SK-N-MC (cell line): ENCODE data around the gene TPPP3.

Experiments
- DNase-seq: peaks from one replicate; pipeline ENCODE4 v3.0.0-alpha.2; 2011; ENCODE audit warnings: low read depth, low spot score
- H3K27ac ChIP-seq: fragments of 200-600 bp; sonication (generic); 2 replicates; pipeline ENCODE4 v1.5.1; 2016; ENCODE audit warnings: mixed run types
- H3K36me3 ChIP-seq: fragments of 200-600 bp; sonication (generic); 2 replicates; pipeline ENCODE4 v1.6.1; 2017; ENCODE audit warnings: antibody characterized with exemption, low read length, mixed read lengths; ENCODE audit not compliant: insufficient read depth
- H3K4me3 ChIP-seq: fragments of 200-600 bp; sonication (generic); 2 replicates; pipeline ENCODE4 v1.5.1; 2016
- H3K9ac ChIP-seq: fragments of 200-600 bp; sonication (generic); 2 replicates; pipeline ENCODE4 v1.8.0; 2017; ENCODE audit warnings: mixed run types, mixed read lengths; ENCODE audit not compliant: insufficient read length
- H3K9me3 ChIP-seq: fragments of 200-600 bp; sonication (generic); 2 replicates; pipeline ENCODE4 v1.6.1; 2017; ENCODE audit warnings: low read depth, mild to moderate bottlenecking, antibody characterized with exemption, low read length, moderate library complexity, mixed read lengths
- EZH2 ChIP-seq: fragments of 200-600 bp; sonication (generic); IDR thresholded peaks from one replicate; pipeline ENCODE4 v1.6.1; 2017; ENCODE audit warnings: antibody characterized with exemption
- FOXP2 ChIP-seq: optimal IDR thresholded peaks from 2 replicates; pipeline ENCODE3; 2011; ENCODE audit warnings: mild to moderate bottlenecking, moderate library complexity; ENCODE audit not compliant: insufficient read depth; ENCODE audit errors: extremely low read length, control extremely low read depth
- POLR2AphosphoS5 ChIP-seq: IDR thresholded peaks from 2 replicates; pipeline ENCODE4 v1.6.1; 2012; ENCODE audit warnings: mild to moderate bottlenecking, low read depth, low read length, borderline replicate concordance

Gene TPPP3

DNA sequence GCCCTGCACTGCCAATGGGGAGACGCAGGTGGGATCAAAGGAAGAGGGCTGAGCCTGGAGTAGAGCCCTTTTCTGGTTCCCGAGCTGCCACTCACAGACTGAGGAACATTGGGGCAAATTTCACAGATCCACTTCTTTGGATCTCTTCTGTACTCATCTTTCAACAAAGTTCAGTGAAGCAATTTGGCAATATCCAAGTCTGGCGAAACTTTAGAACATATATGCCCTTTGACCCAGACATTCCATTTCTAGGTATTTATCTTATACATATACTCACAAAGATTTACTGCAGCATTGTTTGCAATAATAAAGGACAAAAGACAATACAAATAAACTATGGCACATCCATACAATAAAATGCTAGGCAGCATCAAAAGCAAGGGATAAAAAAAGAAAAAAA lies 18.0 kb upstream of the TPPP3 start:
- TF ChIP-seq POLR2AphosphoS5 = no peak
- no peak overlapping the region for H3K9ac ChIP-seq
- H3K9me3 ChIP-seq = no peaks in the 10 kb centered on the region
- no peak overlapping the region for H3K4me3 ChIP-seq
- H3K27ac ChIP-seq = no peak overlapping the region
- no peak for DNase-seq
- H3K36me3 ChIP-seq = no peaks in the 10 kb centered on the region

DNA sequence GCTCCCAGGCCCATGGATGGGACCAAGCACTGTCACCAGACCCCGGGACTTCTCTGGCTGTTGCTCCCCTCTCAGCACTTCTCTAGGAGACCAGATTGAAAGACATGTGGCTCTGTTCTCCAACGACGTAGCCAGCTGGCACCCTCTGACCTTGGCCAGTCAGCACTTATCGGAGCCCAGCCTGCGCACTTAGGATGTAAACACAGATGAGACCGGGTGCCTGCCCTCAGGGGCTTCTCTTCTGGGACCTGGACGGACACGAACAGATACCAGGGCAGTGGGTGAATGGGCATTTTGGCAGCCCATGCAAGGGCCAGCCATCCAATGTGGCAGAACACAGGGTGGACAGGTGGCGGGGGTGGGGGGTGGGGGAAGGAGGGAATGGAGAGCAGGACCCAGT lies 16.3 kb upstream of the TPPP3 start:
- TF ChIP-seq FOXP2 = no peak
- no peak for TF ChIP-seq EZH2
- no peak for TF ChIP-seq POLR2AphosphoS5
- Histone ChIP-seq H3K9me3 (no peaks in the 10 kb centered on the region), H3K27ac (no peak overlapping the region), H3K9ac (no peak overlapping the region), H3K36me3 (no peaks in the 10 kb centered on the region), H3K4me3 (no peak overlapping the region)
- no peak for DNase-seq

DNA sequence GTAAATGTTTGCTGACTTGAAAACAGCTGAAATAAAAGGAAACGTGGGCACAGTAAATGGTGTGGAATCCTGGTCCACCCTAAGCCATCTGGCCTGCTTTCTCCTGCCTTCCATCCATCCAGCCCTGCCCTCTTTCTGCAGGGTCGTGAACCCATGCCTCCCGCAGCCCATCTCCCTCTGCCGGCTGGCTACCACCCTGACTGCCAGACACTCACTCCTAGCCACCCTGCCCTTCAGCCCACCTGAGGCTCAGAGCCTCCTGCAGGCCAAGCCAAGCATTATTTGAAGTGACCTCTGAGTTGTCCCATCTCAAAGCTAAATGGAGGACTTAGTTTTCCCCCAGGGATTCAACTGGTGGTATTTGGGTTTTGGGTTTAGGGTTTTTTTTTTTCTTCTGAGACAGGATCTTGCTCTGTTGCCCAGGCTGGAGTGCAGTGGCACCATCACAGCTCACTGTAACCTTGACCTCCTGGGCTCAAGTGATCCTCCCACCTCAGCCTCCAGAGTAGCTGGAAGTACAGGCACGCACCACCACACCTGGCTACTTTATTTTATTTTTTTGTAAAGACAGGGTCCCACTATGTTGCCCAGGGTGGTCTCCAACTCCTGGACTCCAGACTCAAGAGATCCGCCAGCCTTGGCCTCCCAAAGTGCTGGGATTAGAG lies 14.6 kb upstream of the TPPP3 start:
- H3K27ac ChIP-seq = no peak overlapping the region
- no peaks in the 10 kb centered on the region for H3K9me3 ChIP-seq
- no peak for DNase-seq
- no peaks in the 10 kb centered on the region for H3K36me3 ChIP-seq
- TF ChIP-seq FOXP2 (no peak), EZH2 (no peak), POLR2AphosphoS5 (no peak)
- no peak overlapping the region for H3K4me3 ChIP-seq
- H3K9ac ChIP-seq = no peak overlapping the region

DNA sequence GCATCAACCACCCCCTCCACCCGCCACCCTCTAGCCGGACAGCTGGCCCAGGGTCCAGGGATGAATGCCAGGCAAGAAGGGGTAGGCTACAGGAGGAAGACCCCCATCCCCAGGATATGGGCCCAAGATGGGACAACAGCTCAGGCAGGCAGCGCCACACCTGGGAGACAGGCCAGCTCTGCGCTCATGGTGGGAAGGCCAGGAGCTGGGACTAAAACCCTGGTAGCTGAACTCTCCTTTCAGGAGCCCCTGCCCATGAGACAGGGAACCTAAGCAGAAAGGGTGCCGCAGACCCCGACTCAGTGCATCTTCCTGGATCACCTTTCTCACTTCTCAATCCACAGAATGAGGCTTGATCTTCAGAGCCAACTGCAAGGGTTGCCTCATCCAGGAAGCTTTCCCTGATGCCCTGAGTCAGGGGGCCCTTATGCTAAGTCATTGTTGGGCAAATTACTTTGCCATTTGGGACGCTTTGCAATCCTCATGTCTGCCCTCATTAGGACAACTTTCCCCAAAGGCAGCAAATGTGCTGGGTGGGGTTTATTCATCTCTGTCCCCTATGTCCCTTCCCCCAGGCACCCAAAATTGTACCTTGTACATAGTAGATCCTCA lies 14.0 kb upstream of the TPPP3 start:
- H3K27ac ChIP-seq = no peak overlapping the region
- no peaks in the 10 kb centered on the region for H3K36me3 ChIP-seq
- no peak for TF ChIP-seq EZH2
- TF ChIP-seq POLR2AphosphoS5 = no peak
- no peak for TF ChIP-seq FOXP2
- H3K4me3 ChIP-seq = no peak overlapping the region
- no peak overlapping the region for H3K9ac ChIP-seq
- H3K9me3 ChIP-seq = no peaks in the 10 kb centered on the region
- DNase-seq = no peak

DNA sequence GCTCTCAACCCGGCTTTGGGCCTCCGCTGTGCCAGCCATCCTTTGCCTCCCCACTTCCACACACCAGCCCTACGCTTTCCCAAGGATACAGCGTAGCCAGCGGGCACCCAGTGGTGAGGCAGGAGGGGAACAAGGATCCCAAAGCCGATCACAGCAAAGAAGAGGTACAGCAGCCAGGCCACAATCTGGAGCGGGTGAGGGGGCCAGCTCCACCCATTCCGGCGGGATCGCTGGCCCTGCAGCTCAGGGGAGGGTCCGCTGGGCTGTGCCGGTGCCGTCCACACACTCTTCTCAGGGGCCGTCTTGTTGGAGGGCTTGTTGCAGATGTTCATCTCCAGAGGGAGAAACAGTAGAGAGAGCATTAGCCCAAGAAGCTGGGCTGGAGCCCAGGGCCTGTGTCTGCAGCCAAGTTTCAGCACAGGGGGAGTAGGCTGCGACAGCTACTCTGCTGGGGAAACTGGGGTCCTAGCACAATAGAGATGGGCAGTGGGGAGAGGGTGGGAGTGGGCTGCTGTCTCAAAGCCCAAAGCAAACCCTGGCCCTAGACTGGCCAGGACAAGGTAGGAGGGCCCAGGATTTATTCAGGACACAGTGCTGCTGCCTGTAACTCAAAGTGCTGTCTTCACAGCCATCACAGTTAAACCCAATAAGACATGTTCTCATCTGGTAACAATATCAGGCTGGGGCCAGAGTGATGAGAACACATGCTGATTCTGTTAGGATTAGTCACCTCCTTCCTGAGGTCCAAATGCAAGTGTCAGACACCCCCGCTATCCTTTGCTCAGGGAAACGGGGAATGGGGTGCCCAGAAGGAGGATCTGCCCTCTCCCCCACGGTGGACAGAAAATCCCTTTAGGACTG lies 13.0 kb upstream of the TPPP3 start:
- H3K4me3 ChIP-seq = no peak overlapping the region
- TF ChIP-seq POLR2AphosphoS5 (no peak), FOXP2 (no peak), EZH2 (no peak)
- H3K36me3 ChIP-seq = no peaks in the 10 kb centered on the region
- no peak overlapping the region for H3K9ac ChIP-seq
- no peak for DNase-seq
- H3K9me3 ChIP-seq = no peaks in the 10 kb centered on the region
- no peak overlapping the region for H3K27ac ChIP-seq

DNA sequence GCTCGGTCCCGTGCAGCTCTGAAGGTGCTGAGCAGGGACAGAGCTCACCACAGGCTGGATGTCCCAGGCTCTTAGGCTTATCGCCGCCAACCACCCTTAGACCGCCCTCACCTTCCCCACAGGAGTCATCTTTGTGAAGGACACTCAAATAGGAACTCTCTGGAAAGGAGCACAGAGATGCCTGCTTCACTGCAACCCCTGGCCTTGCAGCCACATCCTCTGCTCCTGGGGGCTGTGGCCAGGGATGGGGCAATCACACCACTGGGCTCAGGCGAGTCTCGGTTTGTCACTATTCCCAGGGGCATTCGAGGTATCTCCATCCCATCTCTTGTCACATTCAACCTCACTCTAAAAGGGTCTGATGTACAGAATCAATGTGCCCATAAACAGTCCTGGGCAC lies 12.0 kb upstream of the TPPP3 start:
- TF ChIP-seq EZH2 = no peak
- no peak for TF ChIP-seq POLR2AphosphoS5
- no peak for TF ChIP-seq FOXP2
- DNase-seq = no peak
- Histone ChIP-seq H3K36me3 (no peaks in the 10 kb centered on the region), H3K27ac (no peak overlapping the region), H3K9ac (no peak overlapping the region), H3K9me3 (no peaks in the 10 kb centered on the region), H3K4me3 (no peak overlapping the region)

DNA sequence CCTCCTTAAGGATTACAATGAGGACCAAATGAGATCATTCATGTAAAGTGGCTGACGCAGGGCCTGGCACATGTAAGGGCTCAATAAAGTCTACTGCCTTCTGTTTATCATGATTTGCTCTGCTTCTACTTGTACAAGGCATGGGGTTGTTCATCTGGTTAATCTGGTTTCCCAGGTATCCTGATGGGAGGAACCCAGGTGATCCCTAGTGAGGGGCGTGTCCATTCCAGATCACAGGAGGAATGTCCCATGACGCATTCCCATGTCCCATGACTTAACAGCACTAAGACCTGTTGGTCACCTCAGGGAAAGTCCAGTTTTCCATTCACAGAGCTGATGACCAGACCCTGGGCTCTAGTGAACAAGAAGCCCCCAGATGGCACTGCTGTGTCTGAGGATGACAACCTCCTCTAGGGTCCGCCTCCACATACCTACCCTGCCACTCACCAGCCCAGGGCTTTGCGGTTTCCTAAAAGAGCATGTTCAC lies 11.5 kb upstream of the TPPP3 start:
- DNase-seq = no peak
- H3K27ac ChIP-seq = no peak overlapping the region
- H3K4me3 ChIP-seq = no peak overlapping the region
- H3K36me3 ChIP-seq = no peaks in the 10 kb centered on the region
- no peak overlapping the region for H3K9ac ChIP-seq
- TF ChIP-seq POLR2AphosphoS5 (no peak), FOXP2 (no peak), EZH2 (no peak)
- no peaks in the 10 kb centered on the region for H3K9me3 ChIP-seq

DNA sequence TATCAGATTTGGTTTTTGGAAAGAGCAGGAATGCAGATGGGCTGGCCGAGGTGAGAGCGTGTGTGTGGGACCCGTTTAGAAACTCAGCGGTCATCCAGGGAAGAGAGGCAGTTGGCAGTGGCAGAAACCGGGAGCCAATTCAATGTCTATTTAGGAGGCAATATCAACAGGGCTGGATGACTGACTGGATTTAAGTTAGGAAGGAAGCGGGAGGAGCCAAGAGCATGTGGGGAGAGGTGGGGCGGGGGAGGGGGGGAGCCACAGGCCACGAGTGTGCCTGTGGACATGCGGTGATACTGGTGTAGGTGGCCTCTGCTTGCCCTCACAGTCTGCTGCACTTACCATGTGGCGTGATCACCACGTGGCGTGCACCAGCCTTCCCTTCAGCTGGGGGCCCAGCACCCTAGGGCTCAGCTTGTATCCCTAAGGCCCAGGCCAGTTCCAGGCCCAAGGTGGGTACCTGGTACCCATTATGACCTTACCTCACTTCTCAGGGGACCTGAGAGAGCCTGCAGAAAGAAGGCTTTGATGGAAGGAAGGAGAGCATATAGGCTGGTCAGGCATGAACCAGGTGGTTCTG lies 10.8 kb upstream of the TPPP3 start:
- H3K9me3 ChIP-seq = no peaks in the 10 kb centered on the region
- no peak overlapping the region for H3K27ac ChIP-seq
- no peak for DNase-seq
- H3K36me3 ChIP-seq = no peaks in the 10 kb centered on the region
- no peak overlapping the region for H3K4me3 ChIP-seq
- TF ChIP-seq EZH2 (no peak), POLR2AphosphoS5 (no peak), FOXP2 (no peak)
- H3K9ac ChIP-seq = no peak overlapping the region

DNA sequence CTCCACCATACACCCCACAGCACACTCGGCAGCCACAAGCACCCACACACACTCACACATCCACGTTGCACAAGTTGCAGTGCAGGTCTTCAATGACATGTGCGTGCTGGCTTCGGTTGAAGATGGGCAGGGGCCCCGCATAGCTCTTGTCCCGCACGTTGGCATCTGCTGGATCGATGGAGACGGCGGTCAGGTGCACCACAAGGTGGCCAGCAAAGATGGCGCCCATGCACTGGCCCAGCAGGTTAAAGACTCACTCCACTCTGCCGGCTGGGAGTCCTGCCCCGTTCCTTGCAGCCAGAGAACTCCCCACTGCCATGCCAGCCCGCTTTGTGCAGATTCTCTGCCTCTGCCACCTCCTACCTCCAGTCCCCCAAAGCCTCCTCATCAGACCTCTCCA lies 7.6 kb upstream of the TPPP3 start:
- H3K27ac ChIP-seq = no peak overlapping the region
- no peak for TF ChIP-seq FOXP2
- H3K36me3 ChIP-seq = no peaks in the 10 kb centered on the region
- H3K9me3 ChIP-seq = no peaks in the 10 kb centered on the region
- H3K9ac ChIP-seq = no peak overlapping the region
- no peak for DNase-seq
- no peak overlapping the region for H3K4me3 ChIP-seq
